ENCODE measurements around the gene BTF3. TPM values are rescaled to one million over a fixed set of nuclear protein-coding genes. Genes with fewer than 3 reads are reported as not detected.

Gene BTF3
- total RNA-seq, 1 experiment from 2014 or later, result 647 TPM

- Histone ChIP-seq H3K27me3 (ENCODE audit: control insufficient read depth, insufficient read depth, low read length) (no peaks in the 10 kb centered on the region), H3K4me3 (ENCODE audit: low read depth in 2 of 2, low read length in 2 of 2) (no peak overlapping the region), H3K27ac (ENCODE audit: low read length) (no peak overlapping the region), H3K4me1 (ENCODE audit: control insufficient read depth, insufficient read depth, low read length) (no peaks in the 10 kb centered on the region), H3K36me3 (ENCODE audit: control insufficient read depth, insufficient read depth, low read length) (no peaks in the 10 kb centered on the region), H3K9me3 (ENCODE audit: control insufficient read depth, insufficient read depth, low read depth, low read length) (no peaks in the 10 kb centered on the region)
- ChIA-PET POLR2A (interaction anchor here (0.6 kb wide), 1 partner anchor 78 kb away, joined by 3 read pairs; no protein-coding TSS in a partner anchor), CTCF (no interaction called here)
- no peak for ATAC-seq
- in situ Hi-C loops (cut with HindIII; ENCODE audit: low pct_unique_long_range_greater_than_20kb, low sequenced_read_pairs) (no loop called here), intact Hi-C loops (cut with micrococcal nuclease; ENCODE audit: unreplicated experiment) (no loop called here)
- no peak for TF ChIP-seq TCF7L2 (IDR thresholded peaks at IDR 0.05; ENCODE audit: low read depth, low read length)
- TF ChIP-seq SIN3A (IDR thresholded peaks at IDR 0.05; ENCODE audit: borderline replicate concordance, insufficient read depth, low read depth, low read length), result no peak
- no peak for TF ChIP-seq REST (IDR thresholded peaks at IDR 0.05; ENCODE audit: insufficient read depth in 1 of 2, low read depth in 2 of 2, low read length in 1 of 2)
- TF ChIP-seq POLR2AphosphoS5 (IDR thresholded peaks at IDR 0.05; ENCODE audit: low read depth, low read length), result no peak
- no peak for TF ChIP-seq CTCF (IDR thresholded peaks at IDR 0.05)
- no peak for DNase-seq (ENCODE audit: low read depth, low spot score)
- BruUV-seq (replicated peaks), result no TSS peak
Measured at GRCh38 chr5:73482383-73483136, 15.7 kb upstream of the BTF3 start.

GRCh38 chr5:73483676-73484075 lies 14.6 kb upstream of the BTF3 start:
- TF ChIP-seq SIN3A (IDR thresholded peaks at IDR 0.05; ENCODE audit: borderline replicate concordance, insufficient read depth, low read depth, low read length) (no peak), TCF7L2 (IDR thresholded peaks at IDR 0.05; ENCODE audit: low read depth, low read length) (no peak), CTCF (IDR thresholded peaks at IDR 0.05) (no peak), POLR2AphosphoS5 (IDR thresholded peaks at IDR 0.05; ENCODE audit: low read depth, low read length) (no peak), REST (IDR thresholded peaks at IDR 0.05; ENCODE audit: insufficient read depth in 1 of 2, low read depth in 2 of 2, low read length in 1 of 2) (no peak)
- Histone ChIP-seq H3K9me3 (ENCODE audit: control insufficient read depth, insufficient read depth, low read depth, low read length) (no peaks in the 10 kb centered on the region), H3K27me3 (ENCODE audit: control insufficient read depth, insufficient read depth, low read length) (no peaks in the 10 kb centered on the region), H3K27ac (ENCODE audit: low read length) (no peak overlapping the region), H3K4me1 (ENCODE audit: control insufficient read depth, insufficient read depth, low read length) (no peaks in the 10 kb centered on the region), H3K36me3 (ENCODE audit: control insufficient read depth, insufficient read depth, low read length) (no peaks in the 10 kb centered on the region), H3K4me3 (ENCODE audit: low read depth in 2 of 2, low read length in 2 of 2) (no peak overlapping the region)
- DNase-seq (ENCODE audit: low read depth, low spot score) (no peak), ATAC-seq (no peak)
- in situ Hi-C loops (cut with HindIII; ENCODE audit: low pct_unique_long_range_greater_than_20kb, low sequenced_read_pairs), result no loop called here
- POLR2A ChIA-PET, result no interaction called here
- intact Hi-C loops (cut with micrococcal nuclease; ENCODE audit: unreplicated experiment), result no loop called here
- CTCF ChIA-PET, result no interaction called here
- BruUV-seq (replicated peaks), result no TSS peak

Measured in Panc1 (cell line).